Activated CD4-positive, CD25-positive, alpha-beta regulatory T cell treated with anti-CD3 and anti-CD28 coated beads, Interleukin-2, amount 50 U/mL, for 72 hours (primary cell): Measurements from ENCODE around the gene TSPYL6.

Source experiments
- DNase-seq: peaks from one replicate; pipeline ENCODE4 v3.0.0; 2021

TSPYL6 gene

DNA sequence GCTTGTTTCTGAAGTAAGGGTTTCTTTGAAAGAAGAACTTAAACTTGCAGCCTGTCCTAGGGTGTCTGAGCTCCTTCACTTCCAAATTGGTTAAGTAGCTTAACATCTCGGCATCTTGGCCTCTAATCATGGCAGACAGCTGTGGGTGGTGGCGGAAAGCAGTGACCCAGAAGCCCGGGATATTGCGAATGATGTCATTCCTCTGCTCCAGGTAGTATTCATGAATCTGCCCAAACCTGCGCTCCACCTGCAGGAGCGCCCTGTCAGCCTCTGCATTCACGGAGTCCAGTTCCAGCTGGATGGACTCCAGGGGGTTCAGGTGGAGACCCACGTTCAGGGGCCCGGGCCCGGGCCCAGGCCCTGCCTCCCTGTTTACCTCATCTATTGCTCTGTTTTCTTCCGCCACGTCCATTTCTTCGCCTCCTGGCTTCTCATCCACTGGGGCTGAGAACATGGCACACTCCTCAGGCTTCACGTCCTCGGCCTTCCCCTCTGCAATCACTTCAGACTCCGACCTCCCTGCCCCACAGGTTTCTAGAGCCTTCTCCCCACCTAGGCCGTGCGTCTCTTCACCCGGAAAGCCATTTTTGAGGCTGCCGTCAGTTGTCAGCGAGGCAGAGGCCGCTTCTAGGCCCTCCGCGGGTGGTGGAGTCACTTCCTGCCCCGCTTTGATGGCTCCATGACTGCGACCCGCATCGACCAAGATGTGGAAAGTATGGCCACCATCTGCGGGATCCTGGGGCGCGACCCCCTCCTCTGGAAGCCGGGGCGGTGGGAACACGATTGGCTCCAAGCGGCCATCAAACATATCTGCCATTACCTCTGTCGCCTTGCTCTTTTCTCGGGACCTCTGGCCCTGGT lies 569 bp downstream of the TSPYL6 start:
- no peak for DNase-seq

DNA sequence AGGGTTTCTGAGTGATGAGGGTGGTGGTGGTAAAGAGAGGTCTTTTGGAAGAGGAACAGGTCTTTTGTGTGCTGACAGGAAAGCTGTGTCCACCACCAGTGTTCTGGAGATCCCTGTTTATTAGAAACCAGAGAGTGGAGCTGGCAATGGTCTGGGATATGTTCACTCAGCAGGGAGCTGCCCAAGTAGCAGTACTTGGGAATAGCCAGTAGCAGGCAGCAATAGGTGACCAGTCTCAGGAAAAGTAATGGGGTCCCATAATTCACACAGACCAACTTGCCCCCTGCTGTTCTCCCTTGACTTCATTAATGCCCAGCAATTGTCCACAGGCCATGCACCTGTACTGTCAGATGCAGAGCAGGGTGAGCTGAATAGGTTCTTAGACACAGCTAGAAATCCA lies 1.8 kb downstream of the TSPYL6 start:
- DNase-seq: no peak

DNA sequence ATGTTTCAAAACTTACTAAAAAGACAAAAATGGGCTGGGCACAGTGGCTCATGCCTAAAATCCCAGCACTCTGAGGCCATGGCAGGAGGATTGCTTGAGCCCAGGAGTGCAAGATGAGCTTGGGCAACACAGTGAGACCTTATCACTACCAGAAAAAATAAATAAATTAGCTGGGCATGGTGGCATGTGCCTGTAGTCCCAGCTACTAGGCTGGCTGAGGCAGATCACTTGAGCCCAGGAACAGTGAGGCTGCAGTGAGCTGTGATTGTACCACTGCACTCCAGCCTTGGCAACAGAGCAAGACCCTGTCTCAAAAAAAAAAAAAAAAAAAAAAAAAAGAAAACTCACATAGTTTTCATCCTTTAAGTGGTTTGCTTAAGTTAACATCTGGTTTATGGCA lies 6.4 kb downstream of the TSPYL6 start:
- DNase-seq: no peak

DNA sequence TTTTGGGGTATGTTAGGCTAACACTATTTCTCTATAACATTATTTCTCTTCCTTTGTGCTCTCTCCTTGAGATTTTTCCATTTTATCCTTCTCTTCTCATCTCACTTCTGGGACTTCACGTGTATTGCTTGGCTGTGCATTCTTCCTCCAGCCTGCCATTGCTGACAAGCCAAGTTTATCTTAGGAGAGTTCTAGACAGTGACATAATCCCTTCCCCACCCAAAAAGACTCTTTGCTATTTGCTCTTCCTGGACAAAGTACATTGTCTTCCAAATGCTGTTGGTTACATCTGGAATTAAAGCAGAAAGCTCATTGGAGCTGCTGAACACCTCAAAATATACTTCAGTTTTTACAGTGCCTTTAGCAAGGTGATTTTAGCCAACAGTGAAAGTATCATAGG lies 8.9 kb downstream of the TSPYL6 start:
- no peak for DNase-seq

DNA sequence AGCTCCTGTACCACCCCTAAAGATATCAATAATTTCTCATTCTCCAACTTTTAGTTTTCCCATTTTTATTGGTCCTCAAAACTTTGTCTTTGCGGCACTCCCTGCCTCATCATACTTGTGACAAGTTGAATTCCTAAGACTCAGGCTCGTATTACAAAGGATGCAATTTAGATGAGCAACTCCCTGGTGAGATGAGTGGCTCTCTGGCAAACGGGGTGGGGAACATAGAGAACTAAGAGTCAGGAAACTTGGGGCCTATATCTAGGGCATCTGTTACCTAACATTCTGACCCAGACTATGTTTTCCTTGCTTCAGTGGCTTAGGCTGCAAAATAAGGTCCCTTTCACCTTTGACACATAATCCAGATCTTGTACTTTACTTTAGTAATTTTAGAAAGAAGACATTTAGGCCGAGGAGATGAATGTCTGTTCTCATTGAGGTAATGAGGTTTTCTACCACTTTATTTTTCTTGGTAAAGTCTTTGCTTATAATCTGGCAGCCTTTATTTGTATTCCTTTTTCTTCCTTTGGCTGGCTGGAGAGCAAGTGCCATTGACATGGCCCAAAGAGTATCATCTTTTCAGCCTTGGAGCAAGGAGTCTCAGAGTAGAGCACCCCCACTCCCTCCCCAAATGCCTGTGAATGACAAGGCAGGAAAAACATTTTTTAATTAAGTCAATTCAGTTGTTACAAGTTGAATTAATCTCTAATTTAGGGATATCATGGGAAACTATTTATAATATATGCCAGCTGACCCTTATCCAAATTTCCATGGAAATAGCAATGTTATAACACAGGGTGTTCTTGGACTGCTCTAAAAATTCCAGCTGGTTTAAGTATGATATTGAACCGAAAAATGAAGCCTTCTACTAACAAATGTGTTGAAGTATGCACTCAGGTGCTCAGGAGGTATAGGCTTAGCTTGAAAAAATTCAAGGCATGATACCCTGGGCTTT lies 15.2 kb downstream of the TSPYL6 start:
- no peak for DNase-seq

DNA sequence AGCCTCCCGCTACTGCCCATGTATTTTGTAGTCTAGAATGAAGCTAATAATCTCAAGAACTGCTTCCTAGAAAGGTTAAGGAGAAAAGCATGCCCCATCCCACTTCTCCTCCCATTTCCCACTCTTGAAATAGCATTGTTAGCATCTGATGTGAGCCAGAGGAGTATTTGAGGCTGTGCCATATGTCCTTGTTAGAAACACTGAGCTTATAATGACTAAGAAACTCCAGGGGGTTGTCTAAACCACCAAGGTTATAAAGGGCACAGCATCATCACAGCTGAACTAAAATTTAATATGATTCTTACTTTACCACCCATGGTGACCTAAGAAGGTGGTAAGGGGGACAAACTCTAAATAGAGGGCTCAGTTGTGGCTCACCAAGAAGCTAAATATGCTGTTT lies 16.6 kb downstream of the TSPYL6 start:
- DNase-seq: no peak

DNA sequence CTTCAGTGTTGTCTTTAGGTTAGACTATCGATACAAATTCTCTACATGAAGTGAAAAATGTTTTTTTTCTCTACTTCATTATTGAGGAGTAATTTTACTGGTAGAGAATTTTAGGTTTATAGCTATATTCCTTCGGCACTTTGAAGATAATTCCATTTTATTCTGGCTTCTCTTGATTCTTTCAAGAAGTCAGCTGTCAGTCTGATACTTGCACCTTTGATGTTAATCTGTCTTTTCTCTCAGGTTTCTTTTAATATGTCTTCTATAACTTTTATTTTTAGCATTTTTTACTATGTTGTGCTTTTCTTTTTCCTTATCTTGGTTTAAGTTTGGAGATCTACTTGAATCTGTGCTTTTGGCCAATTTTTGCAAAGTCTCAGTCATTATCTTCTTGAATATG lies 18.6 kb downstream of the TSPYL6 start:
- DNase-seq: no peak

DNA sequence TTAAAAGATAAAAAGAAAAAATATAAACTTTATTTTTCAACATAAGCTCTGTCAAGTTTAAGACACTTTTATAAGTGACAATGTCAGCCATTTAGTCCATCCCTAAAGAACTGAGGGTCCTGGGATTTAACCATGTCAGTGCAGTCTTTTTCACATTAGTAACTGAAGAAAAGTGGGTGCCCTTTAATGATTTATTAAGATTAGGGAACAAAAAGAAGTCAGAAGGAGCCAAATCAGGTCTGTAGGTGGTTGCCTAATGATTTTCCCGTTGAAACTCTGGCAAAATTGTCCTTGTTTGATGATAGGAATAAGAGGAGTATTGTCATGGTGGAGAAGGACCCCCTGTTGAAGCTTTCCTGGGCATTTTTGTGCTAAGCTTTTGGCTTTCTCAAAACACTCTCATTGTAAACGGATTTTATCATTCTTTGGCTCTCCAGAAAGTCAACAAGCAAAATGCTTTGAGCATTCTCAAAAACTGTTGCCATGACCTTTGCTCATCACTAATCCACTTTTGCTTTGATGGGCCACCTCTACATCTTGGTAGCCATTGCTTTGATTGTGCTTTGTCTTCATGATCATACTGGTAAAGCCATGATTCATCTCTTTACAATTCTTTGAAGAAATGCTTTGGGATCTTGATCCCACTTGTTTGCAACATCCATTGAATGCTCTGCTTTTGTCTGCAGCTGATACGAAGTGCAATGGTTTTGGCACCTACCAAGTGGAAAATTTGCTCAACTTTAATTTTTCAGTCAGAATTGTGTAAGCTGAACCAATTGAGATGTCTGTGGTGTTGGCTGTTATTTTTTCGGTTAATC lies 22.0 kb downstream of the TSPYL6 start:
- DNase-seq: no peak

DNA sequence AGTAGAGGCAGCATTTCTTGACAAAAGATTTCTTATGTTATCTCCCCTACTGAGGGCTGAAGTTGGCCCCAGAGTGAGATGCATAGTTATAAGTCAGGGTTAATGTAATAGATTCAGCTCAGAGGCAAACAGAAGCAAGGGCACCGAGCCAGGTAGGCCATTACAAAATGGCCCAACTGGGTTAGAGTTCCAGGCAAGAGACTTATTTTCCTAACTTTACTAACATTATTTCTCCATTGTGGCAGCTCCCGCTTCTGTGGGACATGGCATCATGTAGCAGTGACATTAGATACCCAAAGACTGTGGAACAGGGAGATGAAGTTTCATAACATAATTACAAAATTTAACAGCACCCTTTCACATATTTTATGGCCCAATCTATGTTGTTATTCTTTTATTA lies 27.1 kb downstream of the TSPYL6 start:
- no peak for DNase-seq

DNA sequence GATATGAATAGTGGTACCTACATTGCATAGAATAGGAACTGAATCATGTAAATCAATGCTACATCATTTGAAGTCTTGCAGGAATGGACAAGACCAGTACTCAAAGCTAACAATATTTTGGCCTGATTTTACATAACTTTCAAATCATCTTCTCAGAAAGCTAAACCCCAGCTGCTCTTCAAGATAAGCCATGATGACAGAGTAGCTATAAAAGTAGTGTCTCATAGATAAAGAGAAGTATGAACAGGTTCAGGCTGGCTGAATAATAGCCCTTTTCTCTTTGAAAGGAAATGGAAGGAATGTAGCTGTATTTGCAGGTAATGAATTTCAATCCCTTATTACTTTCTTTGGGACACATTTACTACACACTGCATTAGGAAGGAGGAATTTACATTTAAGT lies 28.2 kb downstream of the TSPYL6 start:
- no peak for DNase-seq

DNA sequence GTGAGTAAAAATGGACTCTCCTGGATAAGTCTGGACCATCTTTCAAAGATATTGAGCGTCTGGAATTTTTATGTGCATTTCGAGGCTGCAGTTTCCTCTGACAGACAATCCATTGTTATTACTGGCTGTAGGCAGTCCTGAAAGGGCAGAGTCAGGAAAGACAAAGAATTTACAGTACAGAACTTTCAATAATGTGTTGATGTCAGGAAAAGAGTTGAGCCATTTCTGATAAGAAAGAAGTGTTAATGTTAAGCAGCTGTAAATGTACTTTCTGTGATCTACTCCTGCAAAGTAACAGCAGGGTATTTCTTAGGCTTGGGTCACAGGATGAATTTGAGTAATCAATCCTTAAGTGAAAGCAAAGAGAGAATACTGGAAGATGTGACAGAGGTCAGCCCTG lies 29.8 kb downstream of the TSPYL6 start:
- DNase-seq: no peak

DNA sequence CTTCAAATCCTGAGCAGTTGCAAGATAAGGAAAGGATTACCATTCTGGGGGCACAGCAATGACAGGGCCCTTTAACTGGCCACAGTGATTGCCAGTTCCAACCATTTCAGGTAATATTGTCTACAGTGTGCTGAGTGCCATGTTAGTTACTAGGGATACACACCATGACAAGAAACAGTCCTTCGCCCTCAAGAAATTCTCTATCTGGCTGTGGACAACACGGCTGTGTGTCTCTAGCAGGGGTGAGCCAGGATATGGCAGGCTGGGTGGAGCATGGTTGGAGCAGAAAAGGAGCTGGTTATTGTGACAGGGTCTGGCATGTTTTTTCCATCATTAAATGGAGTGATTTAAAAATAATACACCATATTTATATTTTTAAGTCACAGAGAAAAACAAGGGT lies 31.0 kb downstream of the TSPYL6 start:
- DNase-seq: no peak

DNA sequence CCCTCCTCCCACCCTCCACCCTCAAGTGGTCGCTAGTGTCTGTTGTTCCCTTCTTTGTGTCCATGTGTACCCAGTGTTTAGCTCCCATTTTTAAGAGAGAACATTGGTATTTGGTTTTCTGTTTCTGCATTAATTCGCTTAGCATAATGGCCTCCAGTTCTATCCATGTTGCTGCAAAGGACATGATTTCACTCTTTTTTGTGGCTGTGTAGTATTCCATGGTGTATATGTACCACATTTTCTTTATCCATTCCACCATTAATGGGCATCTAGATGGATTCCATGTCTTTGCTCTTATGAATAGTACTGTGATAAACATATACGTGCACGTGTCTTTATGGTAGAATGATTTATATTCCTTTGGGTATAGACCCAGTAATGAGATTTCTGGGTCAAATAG lies 42.9 kb downstream of the TSPYL6 start:
- DNase-seq: no peak

DNA sequence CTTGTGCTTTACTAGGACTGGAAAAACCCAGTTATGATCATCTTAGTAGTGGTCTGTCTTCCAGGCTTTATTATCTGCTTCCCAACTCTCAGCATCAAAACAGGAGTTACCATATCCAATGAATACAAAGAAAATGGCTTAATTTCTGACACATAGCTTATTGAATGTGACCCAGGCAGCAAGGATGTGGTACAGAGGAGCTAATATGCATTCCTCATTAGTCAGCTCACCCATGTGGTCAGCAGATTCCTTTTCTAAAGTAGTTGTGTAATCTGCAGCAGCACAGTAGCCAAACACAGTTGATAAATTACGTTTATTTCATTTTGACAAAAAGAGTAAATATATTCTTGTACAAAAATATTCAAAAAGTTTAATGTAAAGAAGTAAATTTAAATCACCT lies 43.6 kb downstream of the TSPYL6 start:
- no peak for DNase-seq

DNA sequence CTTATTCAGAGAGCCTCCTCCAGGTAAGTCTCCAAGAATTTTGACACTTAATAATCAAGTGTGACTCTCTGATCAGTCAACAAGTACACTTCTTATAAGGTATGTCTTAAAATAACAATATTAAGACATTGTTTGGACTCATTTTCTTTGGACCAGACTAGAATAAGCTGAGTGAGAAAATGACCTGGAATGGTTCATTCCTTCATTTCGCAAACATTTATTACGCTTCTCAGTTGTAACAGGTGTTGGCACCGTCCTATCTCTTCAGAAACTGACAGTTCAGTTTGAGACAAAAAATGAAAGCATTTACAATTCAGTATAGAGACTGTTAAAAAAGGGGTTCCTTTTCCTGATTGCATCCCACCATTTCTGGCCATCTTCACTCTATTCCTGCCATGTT lies 46.6 kb downstream of the TSPYL6 start:
- DNase-seq: no peak

DNA sequence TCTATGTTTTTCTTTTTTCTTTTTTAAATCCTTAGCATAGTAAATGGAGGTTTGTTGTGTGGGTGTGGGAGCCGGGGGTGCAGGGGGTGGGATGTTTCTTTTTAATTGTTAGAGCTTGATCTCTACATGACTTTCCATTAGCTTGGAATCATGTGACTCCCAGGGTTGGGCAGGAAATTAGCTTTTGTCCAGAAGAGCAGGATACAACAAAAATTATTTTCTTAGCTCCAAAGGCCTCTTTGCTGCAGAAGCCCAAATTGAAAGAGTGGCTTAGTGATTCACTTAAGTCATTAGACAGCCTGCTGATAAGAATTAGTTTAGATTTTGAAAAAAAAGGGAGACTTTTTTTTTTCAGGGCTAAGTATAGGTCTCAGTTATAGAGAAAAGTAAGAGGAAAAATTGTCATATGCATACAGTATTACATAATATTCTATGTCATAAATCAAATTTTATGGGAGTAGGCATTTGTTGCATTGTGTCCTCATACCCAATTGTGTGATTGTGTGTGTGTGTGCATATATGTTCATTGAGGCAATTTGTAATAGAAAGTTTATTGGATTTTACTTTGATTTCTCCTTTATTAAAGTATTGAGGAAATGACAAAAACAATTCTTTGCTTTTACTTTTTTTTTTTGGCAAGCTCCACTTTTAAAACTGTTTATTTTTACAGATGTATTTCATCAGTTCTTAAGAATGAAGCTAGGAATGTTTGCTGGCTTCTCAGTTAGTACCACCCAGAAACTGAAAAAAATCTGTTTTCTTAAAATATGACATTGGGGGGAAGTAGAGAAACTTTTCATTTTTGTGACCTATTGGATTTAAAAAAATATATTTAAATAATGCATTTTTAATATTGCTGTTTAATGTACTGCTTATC lies 47.4 kb downstream of the TSPYL6 start:
- DNase-seq: no peak

DNA sequence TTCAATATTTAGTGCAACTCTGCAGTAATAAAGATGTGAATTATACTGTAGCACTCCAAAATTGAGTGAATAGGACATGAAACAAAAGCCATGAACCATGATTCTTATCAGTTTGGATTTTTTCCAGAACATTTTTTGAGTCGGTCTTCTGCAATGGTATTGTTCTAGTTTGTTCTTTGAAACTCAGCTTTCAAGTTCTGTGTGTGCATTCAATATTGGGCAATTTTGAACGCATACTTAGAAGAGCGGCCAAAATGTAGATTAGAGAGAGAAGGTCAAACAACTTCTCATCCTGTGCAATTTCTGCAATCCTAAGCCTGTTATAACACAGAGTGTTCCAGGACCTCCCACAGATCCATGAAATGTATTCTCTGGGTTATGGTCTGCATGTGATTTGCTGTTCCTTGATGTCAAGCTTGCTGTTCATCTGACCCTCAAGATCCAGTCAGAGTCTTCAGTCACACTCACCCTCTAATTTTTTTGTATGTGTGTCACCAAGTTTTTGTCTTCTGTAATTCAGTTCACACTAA lies 48.3 kb downstream of the TSPYL6 start:
- no peak for DNase-seq

DNA sequence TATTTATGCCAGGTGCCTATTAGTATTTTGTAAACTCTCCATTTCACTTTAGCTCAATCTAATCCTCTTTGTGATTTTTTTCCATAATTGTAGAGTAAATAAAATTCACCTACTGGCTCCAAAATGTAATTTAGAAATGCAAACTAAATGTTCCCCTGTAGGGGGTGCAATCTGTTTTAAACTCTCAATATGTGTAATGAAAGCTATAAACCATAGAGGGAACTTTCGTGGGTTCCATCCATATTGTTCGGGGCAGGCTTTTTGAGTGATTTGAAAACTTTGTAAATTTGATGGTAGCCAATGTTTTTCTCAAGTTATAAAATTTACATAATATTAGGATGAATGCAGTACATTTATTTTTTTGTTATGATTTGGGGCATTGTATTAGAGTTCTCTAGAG lies 49.4 kb downstream of the TSPYL6 start:
- no peak for DNase-seq

DNA sequence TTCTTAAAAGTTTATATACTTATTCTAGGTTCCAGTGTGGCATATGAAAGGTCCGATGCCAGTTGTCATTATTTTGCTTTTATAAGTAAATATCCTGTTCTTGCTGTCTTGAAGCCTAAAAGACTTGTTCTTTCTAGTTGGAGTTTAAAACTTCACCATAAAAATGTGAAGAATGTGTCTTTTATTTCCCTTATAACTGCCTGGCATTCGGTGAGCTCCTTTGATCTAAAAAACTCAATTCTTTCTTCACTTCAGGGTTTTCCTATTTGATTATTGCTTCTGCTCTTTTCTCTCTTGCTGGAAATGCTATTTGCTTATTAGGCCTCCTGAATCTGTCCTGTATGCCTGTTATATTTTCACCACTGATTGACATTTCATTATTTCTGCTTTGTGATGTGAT lies 51.6 kb downstream of the TSPYL6 start:
- DNase-seq: no peak
